GM10266 (cell line): Measurements from ENCODE around the gene RNF13.

Experiments used
- DNase-seq: peaks from one replicate; pipeline ENCODE4 v3.0.0; 2012; ENCODE audit errors: extremely low spot score
- TF ChIP-seq, protein P1 (sequence below): IDR thresholded peaks from 2 replicates; pipeline ENCODE4 v1.5.1; 2012; ENCODE audit warnings: mild to moderate bottlenecking, low read depth; ENCODE audit not compliant: control insufficient read depth, insufficient read depth; ENCODE audit errors: missing control alignments

Gene RNF13

DNA sequence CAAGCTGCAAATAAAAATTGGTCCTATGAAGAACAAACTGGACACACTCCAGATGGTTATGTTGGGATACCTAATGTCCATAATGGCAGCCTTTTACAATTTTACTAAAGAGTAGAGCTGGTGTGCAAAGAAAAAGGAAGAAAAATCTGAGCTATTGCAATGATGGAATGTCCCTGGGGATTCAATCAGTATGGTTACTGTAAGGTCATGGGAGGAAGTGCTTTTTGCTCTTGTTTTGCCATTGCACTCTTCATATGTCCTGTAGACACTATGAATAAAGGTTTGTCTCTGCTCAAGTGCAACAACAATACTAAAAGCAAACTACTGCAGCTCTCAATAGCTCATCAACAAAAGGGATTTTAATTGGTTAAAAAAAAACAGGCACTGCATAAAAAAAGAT lies 152.3 kb downstream of the RNF13 start:
- DNase-seq: no peak
- TF ChIP-seq, protein P1, sequence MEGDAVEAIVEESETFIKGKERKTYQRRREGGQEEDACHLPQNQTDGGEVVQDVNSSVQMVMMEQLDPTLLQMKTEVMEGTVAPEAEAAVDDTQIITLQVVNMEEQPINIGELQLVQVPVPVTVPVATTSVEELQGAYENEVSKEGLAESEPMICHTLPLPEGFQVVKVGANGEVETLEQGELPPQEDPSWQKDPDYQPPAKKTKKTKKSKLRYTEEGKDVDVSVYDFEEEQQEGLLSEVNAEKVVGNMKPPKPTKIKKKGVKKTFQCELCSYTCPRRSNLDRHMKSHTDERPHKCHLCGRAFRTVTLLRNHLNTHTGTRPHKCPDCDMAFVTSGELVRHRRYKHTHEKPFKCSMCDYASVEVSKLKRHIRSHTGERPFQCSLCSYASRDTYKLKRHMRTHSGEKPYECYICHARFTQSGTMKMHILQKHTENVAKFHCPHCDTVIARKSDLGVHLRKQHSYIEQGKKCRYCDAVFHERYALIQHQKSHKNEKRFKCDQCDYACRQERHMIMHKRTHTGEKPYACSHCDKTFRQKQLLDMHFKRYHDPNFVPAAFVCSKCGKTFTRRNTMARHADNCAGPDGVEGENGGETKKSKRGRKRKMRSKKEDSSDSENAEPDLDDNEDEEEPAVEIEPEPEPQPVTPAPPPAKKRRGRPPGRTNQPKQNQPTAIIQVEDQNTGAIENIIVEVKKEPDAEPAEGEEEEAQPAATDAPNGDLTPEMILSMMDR: no peak

DNA sequence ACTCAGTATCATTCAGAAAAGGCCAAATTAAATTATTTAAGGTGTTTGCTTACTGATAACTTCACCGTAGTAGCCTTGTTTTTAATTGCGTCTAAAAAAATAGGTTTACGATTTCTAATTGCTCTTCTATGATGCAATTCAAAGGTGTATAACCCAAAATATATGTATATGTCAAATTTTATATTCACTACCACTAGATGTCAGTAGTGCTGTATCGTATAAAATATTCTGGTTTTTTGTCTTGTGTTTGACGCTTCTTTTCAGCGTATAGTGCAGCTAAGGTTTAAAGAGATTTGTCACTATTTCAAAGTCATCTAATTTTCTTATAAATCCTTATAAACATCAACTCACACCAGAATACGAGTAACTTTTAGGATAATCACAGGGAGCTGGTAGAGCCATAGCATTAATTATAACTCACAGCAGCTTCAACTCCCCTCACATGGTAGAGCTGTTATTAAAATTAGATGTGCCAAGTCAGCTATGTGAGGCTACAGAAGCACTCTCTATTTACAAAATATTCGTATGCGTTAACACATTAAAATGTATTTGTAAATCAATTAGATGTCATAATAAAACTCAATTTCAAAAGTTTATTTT lies 154.2 kb downstream of the RNF13 start:
- peak; percentile 36 for DNase-seq
- TF ChIP-seq, protein P1: peak; percentile 43

DNA sequence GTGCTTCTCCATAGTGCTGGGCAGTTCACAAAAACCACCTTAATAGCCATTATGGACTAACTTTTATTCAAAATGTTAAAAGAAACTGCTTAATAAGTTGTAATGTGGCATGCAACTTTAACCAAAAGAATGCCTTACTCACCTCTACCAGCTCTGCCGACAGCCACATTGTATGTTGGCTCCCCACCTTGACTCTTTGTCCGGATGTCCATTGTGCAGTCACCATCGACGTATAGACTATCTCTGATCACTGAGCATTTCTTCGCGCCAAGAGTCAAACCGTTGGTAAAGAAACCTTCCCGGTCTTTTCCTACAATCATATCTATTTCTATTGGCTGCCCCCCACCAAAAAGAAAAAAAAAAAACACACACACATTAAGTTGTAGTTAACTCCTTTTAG lies 155.2 kb downstream of the RNF13 start:
- TF ChIP-seq, protein P1: no peak
- no peak for DNase-seq

DNA sequence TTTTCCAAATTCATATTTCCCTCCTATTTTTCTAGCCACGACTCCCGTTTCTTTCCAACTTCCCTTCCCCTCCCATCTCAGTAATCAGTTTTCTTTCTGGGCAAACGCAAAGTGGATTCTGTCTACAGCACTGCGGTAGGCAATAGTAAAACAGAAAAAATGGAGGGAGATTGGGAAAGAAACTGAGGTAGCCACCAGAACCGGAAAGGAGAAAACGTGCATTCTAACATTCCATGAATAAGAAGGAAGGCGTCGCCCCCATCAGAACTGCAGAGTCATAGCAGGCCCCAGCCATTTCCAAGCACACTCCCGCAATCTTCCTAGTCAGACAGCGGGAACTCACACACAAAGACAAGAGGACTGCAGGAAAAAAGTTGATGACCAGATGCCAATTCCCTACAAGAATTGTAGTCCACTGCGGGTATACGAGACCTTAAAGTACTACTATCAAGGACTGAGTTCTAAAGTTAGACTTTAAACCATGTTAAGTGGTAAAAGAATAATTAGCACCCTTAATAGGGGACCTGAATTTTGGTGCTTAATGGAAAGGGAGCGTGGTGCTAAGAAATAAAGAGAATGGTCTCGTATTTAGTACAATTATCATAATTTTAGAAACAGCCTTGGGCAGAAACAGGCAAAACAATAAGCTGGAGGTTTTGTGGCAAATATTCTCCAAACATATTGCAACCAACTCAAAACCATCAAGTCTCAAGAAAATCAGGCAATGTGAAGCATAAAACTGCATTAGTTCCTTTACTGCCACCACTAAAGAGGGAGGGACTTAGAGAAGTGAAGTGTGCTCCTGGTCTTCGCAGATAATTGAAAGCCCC lies 156.3 kb downstream of the RNF13 start:
- no peak for DNase-seq
- TF ChIP-seq, protein P1: no peak

DNA sequence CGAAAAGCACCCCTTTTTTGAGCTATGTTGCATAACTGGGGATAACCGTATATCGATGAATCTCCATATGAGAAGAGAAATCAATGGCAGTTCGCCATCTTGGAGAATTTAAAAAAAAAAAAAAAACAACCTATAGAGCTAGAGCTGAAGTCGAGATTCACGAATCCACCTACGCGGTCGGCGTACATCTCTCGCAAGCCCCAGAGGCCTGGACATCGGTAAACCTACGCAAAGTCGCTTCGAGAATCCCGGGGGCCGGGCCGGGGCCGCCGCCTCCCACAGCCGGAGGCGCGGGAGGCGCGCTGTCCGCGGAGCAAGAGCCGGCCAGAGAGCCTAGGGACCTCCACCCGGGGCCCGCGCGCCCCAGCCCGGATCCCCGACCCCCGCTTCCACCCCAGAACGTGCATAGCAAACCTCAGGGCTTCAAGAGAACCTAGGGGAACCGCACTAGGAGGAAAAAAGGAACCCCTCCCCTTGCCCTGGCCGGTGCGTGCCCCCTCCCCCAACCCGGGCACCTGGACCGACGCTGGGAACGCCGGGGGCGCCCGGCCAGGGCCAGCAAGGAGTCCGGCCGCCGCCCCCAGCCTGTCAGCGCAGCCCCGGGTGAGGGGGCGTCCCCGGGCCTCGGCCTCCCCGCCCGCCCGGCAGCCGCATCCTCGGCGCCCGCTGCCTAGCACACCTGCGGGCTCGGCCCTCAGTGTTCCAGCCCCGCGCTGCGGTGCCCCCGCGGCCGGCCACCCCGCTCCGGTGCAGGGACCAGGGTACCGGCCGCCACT lies 157.1 kb downstream of the RNF13 start:
- peak; percentile 82 for DNase-seq
- TF ChIP-seq, protein P1: no peak

DNA sequence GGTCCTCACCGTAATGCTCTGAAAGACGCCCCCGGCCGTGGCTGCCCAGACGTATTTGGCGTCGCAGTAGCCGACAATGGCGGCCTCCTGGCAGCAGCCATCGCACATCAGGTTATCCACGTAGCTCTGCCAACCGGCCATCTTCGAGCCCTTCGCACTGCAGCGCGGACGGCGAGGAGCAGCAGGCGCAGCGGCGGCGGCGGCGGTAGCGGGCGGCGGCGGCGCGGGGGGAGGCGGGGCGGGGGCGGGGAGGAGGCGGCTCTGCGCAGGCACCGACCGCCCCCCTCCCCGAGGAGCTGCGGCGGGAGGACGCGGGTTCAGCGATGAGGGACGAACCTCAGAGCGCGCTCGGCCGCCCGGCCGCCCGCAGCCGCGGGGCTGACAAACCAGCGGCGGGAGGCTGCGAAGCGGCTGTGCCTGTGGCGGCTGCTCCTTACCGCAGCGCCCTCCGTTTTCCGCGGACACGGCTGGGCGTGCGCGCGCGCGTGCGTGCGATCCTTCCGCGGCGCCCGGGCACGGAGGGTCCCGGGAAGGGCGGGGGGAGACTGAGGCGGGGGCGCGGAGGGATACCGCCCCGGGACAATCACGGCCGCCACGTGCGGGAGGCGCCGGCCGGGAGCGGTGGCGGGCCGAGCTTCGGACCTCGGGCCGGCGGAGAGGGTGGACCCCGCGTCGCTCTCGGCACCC lies 157.8 kb downstream of the RNF13 start, which contains the start of gene PFN2:
PFN2 (minus strand) TSS at position 180 of the 687 bp plus-strand sequence; CDS start at position 141, 39 bp downstream.
- peak; percentile 67 for DNase-seq

More for the DNA sequence above, 157.8 kb downstream of the RNF13 start, which contains the start of gene PFN2:
- TF ChIP-seq, protein P1: no peak
